Hematopoietic multipotent progenitor cell treated with erythropoietin and hydrocortisone succinate and interleukin-3 and kit ligand, for 6 days (in vitro differentiated cells): Measurements from ENCODE around the gene CADM2.
"Not testable (repeated sequence)": the region's sequence is repeated elsewhere in the genome, so short reads cannot be mapped to it uniquely, and the experiment has no call there.

Experiments used
- DNase-seq: peaks from one replicate; pipeline ENCODE4 v3.0.0-alpha.2; 2015

The CADM2 gene

GRCh38 chr3:85708325-85708724 is 749.5 kb downstream of the CADM2 start:
- not testable (repeated sequence) for DNase-seq

- DNase-seq = no peak
Measured at GRCh38 chr3:85709346-85709892, 750.6 kb downstream of the CADM2 start.

- DNase-seq = no peak
Measured at GRCh38 chr3:85710490-85710889, 751.7 kb downstream of the CADM2 start.

- no peak for DNase-seq
Measured at GRCh38 chr3:85721409-85722145, 762.8 kb downstream of the CADM2 start.

GRCh38 chr3:85725809-85726208 is 767.0 kb downstream of the CADM2 start:
- no peak for DNase-seq

GRCh38 chr3:85726241-85726640 is 767.5 kb downstream of the CADM2 start:
- DNase-seq = no peak

GRCh38 chr3:85737846-85738245 is 779.1 kb downstream of the CADM2 start:
- DNase-seq = no peak

- DNase-seq = no peak
Measured at GRCh38 chr3:85740561-85740960, 781.8 kb downstream of the CADM2 start.

- no peak for DNase-seq
Measured at GRCh38 chr3:85758442-85758841, 799.7 kb downstream of the CADM2 start.

GRCh38 chr3:85760342-85760741 is 801.6 kb downstream of the CADM2 start:
- DNase-seq = no peak

GRCh38 chr3:85780806-85781205 is 822.0 kb downstream of the CADM2 start:
- no peak for DNase-seq

- DNase-seq = no peak
Measured at GRCh38 chr3:85781806-85782205, 823.0 kb downstream of the CADM2 start.

GRCh38 chr3:85783291-85783690 is 824.5 kb downstream of the CADM2 start:
- DNase-seq = peak; percentile 59

GRCh38 chr3:85785766-85786165 is 827.0 kb downstream of the CADM2 start:
- DNase-seq = no peak

GRCh38 chr3:85790445-85791030 is 831.7 kb downstream of the CADM2 start:
- no peak for DNase-seq

GRCh38 chr3:85796140-85796539 is 837.4 kb downstream of the CADM2 start:
- no peak for DNase-seq

GRCh38 chr3:85800676-85801075 is 841.9 kb downstream of the CADM2 start:
- DNase-seq = no peak

GRCh38 chr3:85801955-85802354 is 843.2 kb downstream of the CADM2 start:
- peak; percentile 13 for DNase-seq

- DNase-seq = no peak
Measured at GRCh38 chr3:85808755-85809154, 850.0 kb downstream of the CADM2 start.

GRCh38 chr3:85821130-85821756 is 862.5 kb downstream of the CADM2 start:
- peak; percentile 43 for DNase-seq

GRCh38 chr3:85835857-85836440 is 877.2 kb downstream of the CADM2 start:
- no peak for DNase-seq

GRCh38 chr3:85837402-85837801 is 878.6 kb downstream of the CADM2 start:
- DNase-seq = no peak

- no peak for DNase-seq
Measured at GRCh38 chr3:85838921-85839320, 880.1 kb downstream of the CADM2 start.

GRCh38 chr3:85842081-85842480 is 883.3 kb downstream of the CADM2 start:
- no peak for DNase-seq
